HG03460 (cell line): ENCODE results near the gene DUSP12.
"Not testable (repeated sequence)": the region's sequence is repeated elsewhere in the genome, so short reads cannot be mapped to it uniquely, and the experiment has no call there.

Experiments
- ATAC-seq: cut with Tn5 transposase; IDR thresholded peaks from one replicate; pipeline ENCODE4 v1.9.1; 2021; ENCODE audit not compliant: unreplicated experiment

The DUSP12 gene, protein sequence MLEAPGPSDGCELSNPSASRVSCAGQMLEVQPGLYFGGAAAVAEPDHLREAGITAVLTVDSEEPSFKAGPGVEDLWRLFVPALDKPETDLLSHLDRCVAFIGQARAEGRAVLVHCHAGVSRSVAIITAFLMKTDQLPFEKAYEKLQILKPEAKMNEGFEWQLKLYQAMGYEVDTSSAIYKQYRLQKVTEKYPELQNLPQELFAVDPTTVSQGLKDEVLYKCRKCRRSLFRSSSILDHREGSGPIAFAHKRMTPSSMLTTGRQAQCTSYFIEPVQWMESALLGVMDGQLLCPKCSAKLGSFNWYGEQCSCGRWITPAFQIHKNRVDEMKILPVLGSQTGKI

DNA sequence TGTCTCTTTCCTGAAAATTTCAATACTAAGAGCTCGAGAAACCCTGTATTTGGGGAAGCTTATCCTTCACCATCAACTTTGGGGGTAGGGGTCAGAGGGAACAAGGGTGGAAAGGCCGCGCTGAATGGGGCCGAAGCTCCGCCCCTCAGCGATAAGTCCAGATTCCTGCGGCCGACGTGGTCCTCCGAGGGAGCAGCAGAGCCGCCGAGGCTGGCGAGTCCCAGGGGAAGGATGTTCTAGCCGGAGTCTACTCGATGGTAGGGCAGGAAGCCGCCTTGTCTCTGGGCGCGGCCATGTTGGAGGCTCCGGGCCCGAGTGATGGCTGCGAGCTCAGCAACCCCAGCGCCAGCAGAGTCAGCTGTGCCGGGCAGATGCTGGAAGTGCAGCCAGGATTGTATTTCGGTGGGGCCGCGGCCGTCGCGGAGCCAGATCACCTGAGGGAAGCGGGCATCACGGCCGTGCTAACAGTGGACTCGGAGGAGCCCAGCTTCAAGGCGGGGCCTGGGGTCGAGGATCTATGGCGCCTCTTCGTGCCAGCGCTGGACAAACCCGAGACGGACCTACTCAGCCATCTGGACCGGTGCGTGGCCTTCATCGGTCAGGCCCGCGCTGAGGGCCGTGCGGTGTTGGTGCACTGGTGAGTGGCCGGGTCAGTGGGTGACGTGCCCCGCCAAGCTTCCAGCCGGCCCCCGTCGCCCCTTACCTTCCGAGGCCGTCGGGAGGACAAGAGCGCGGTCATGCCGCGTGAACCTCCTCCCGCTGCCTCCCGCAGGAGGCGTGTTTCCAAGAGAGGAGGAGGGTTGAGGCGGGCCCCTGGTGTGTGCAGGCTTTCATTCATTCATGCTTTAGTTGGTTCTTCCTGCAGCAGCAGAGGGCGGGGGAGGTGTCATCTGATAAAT is at the start of gene DUSP12:
Gene DUSP12, plus strand, starts transcription at position 278 of the 899 bp plus-strand sequence. Its CDS starts 16 bp downstream, at position 294.
- peak; percentile 98 for ATAC-seq

- ATAC-seq, result no peak
Measured at GRCh38 chr1:161702250-161702649, 47.3 kb upstream of the DUSP12 start.

GRCh38 chr1:161705537-161705936 is 44.0 kb upstream of the DUSP12 start:
- no peak for ATAC-seq

- ATAC-seq, result no peak
Measured at GRCh38 chr1:161706113-161706481, 43.5 kb upstream of the DUSP12 start.

- ATAC-seq, result peak; percentile 64
Measured at GRCh38 chr1:161706482-161707347, 42.9 kb upstream of the DUSP12 start, which contains the start of gene FCRLA. TSS of gene FCRLA (plus strand) at chr1:161707229. CDS start at chr1:161707265, 36 bp downstream.

DNA sequence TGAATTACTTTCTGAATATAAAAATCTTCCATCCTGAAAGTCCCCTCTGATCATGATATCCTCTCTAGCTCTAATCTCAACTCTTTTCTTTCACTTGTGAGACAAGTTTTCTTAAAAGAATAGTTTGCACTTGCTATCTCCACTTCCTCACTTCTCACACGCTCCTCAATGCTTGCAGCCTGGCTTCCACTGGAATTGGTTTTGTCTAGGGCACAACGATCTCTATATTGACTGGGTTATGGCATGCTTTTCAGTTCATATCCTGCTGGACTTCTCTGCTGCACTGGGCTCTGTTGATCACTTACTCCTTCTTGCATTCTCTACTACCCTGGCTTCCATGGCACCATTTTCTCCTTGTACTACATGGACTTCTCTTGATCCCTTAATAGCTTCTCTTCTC is 42.1 kb upstream of the DUSP12 start:
- ATAC-seq, result no peak

GRCh38 chr1:161709373-161709772 is 40.2 kb upstream of the DUSP12 start:
- ATAC-seq, result no peak

GRCh38 chr1:161710560-161710959 is 39.0 kb upstream of the DUSP12 start:
- ATAC-seq, result no peak

GRCh38 chr1:161718559-161719324 is 30.8 kb upstream of the DUSP12 start:
- peak; percentile 63 for ATAC-seq

GRCh38 chr1:161719325-161719611 is 30.3 kb upstream of the DUSP12 start:
- ATAC-seq, result peak; percentile 46

- no peak for ATAC-seq
Measured at GRCh38 chr1:161720422-161720821, 29.2 kb upstream of the DUSP12 start.

DNA sequence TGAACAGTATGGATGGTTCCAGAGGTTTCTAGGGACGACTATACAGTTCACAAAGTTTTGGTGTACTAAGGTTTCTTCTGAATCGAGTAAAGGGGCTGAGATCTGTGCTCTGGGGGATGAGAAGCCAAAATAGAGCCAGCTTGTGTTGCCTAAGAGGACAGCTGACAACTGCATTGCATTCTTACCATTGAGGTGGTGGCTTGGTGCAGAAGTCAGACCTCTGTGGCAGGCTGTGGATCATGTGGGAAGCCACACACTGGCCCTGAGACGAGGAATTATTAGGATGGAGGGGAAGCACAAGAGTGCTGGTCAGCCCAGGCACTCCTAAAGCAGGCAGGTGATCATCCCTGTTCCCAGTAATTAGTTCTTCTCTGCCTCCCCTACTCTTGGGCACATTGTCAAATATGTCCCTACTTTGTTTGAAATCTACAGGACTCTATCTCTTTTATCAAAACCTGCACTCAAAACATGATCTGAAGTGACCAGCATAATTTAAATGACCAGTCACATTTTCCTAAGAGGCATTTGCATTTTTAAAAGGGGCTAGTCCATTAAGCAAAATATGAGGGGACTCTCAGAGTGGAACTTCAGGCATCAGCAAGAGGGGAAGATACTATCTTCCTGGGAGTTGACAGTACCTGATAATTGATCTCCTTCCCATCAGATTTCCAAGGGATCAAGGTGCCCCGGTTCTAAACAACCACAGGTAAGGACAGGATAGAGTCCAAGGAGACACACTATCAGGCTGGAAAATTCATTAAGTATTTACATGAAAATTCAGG is 28.4 kb upstream of the DUSP12 start, which contains the start of gene FCRLB:
Gene FCRLB, plus strand, starts transcription at position 589 of the 782 bp plus-strand sequence. CDS start 1,129 bp downstream, outside the sequence.
- ATAC-seq, result no peak

DNA sequence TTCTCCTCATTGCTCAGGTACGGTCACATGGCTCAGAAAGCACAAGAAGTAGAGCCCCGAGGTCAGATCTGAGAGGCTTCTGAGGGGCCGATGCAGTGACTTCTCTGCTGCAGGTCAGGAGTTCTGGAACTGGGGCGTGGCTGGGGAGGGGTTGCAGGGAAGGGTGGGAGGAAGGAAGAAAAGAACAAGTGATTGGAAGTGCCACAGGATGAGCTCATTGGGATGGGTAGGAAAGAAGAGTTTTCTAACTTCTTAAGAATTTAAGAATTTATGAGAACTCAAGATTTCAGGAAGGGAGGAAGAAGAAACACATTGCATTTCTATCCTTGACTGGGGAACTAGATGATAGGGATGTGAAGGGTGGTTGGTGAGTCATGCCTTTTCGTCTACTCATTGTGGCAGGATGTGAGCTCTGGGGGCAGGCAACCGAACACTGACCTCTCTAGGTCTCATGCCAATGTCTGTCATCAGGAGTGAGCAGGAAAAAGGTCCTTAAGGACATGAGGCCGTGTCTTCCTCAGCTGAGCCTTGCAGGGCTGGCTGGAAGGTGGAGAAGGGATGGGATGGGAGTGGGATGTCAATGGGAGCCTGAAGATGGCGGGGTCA is 27.7 kb upstream of the DUSP12 start:
- ATAC-seq, result no peak

DNA sequence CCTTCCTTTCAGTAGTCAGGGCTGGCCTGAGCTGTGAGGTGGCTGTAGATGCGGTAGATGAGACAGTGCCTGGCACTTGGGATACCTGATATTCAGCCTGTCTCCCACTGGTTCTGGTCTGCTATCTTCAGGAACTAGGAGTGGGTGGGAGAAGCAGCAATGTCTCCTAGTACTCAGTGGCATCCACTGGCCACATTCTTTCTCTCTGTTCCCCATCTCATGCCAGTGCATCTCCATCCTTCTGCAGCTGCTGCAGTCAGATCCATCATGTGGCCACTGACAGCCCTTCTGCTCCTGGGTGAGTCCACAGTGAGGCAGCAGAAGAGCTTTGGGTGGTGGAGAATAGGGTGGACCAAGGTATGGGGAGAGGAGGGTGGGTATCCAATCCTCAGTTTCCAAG is 27.2 kb upstream of the DUSP12 start:
- no peak for ATAC-seq

- ATAC-seq, result no peak
Measured at GRCh38 chr1:161723459-161724141, 26.0 kb upstream of the DUSP12 start.

DNA sequence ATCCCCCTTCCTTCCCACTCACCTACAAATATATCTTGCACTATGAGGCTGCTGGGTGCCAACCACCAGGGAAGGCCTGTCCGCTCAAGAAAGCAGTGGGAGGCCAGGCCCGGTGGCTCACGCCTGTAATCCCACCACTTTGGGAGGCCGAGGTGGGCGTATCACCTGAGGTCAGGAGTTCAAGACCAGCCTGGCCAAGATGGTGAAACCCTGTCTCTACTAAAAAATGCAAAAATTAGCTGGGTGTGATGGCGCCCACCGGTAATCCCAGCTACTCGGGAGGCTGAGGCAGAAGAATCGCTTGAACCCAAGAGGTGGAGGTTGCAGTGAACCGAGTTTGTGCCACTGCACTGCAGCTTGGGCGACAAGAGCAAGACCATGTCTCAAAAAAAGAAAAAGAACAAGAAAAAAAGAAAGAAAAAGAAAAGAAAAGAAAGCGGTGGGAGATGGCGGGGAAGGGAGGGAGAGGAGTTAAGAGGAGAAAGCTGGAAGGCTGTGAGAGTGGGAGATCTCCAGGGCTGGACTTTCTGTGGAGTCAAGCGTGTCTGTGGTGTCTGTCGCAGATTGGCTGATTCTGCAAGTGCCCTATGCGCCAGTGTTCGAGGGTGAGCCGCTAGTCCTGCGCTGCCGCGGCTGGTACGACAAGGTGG is 24.2 kb upstream of the DUSP12 start:
- ATAC-seq, result not testable (repeated sequence)

DNA sequence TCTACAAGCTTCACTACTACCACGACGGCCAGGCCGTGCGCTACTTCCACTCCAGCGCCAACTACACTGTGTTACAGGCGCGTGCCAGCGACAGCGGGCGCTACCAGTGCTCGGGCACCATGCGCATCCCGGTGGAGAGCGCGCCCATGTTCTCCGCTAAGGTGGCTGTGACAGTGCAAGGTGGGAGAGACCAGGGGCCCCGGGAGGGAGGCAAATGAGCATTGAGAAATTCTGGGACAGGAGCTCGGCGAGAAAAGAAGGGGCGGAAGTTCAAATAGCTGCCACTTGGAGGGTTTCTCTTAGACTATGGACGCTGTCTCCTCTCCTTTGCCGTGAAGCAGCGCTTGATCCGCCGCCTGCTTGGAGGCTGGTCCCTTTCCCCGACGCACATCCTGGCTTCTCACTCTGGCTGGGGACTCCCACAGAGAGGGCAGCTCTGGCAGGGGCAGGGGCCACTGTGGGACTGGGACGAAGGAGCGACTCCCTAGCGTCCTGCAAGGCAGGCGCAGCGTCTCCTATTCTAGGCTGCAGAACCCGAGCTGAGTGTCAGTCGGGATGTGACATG is 23.6 kb upstream of the DUSP12 start:
- ATAC-seq, result peak; percentile 20
